SKM-1 (cell line): ENCODE results near the gene SPAG6.

Experiments used
- DNase-seq: peaks from one replicate; lab custom pipeline; 2025; ENCODE audit not compliant: unreplicated experiment; lab: John Stamatoyannopoulos, UW

The SPAG6 gene

GRCh38 chr10:22429981-22430421, 84.7 kb downstream of the SPAG6 start:
- DNase-seq: no peak

- DNase-seq: no peak
Measured at GRCh38 chr10:22433875-22434274, 88.6 kb downstream of the SPAG6 start.

- no peak for DNase-seq
Measured at GRCh38 chr10:22434521-22434920, 89.2 kb downstream of the SPAG6 start.

- no peak for DNase-seq
Measured at GRCh38 chr10:22435650-22436049, 90.4 kb downstream of the SPAG6 start.

- no peak for DNase-seq
Measured at GRCh38 chr10:22436526-22436892, 91.2 kb downstream of the SPAG6 start.

- no peak for DNase-seq
Measured at GRCh38 chr10:22436893-22437619, 91.8 kb downstream of the SPAG6 start.

GRCh38 chr10:22437620-22438588, 92.6 kb downstream of the SPAG6 start:
- no peak for DNase-seq

GRCh38 chr10:22438711-22439110, 93.4 kb downstream of the SPAG6 start:
- no peak for DNase-seq

GRCh38 chr10:22442063-22442462, 96.8 kb downstream of the SPAG6 start:
- no peak for DNase-seq

GRCh38 chr10:22442468-22442867, 97.2 kb downstream of the SPAG6 start:
- DNase-seq: no peak

- DNase-seq: no peak
Measured at GRCh38 chr10:22443175-22443901, 98.0 kb downstream of the SPAG6 start.

GRCh38 chr10:22444219-22444788, 99.0 kb downstream of the SPAG6 start:
- DNase-seq: no peak

- DNase-seq: no peak
Measured at GRCh38 chr10:22445495-22445894, 100.2 kb downstream of the SPAG6 start.

GRCh38 chr10:22447068-22447467, 101.8 kb downstream of the SPAG6 start:
- no peak for DNase-seq

- DNase-seq: no peak
Measured at GRCh38 chr10:22451346-22451745, 106.0 kb downstream of the SPAG6 start.

GRCh38 chr10:22453320-22453719, 108.0 kb downstream of the SPAG6 start:
- no peak for DNase-seq

GRCh38 chr10:22453948-22454591, 108.8 kb downstream of the SPAG6 start:
- DNase-seq: no peak

- no peak for DNase-seq
Measured at GRCh38 chr10:22454634-22455033, 109.3 kb downstream of the SPAG6 start.

- no peak for DNase-seq
Measured at GRCh38 chr10:22455068-22455857, 110.0 kb downstream of the SPAG6 start.

- no peak for DNase-seq
Measured at GRCh38 chr10:22456486-22456885, 111.2 kb downstream of the SPAG6 start.
